ENCODE data around the gene KRT15. TPM values are rescaled to one million over a fixed set of nuclear protein-coding genes. Genes with fewer than 3 reads are reported as not detected.

Gene KRT15
- total and polyA plus RNA-seq, 9 of the 15 experiments (the other 6 are each of a cell fraction or from before 2014, with no cell fraction given): 0.28 to 4.4 (median 0.56) TPM

GRCh38 chr17:41522301-41523224, 3.9 kb upstream of the KRT15 start (continued):
- TF ChIP-seq PATZ1 (CRISPR knock-in tag; IDR thresholded peaks at IDR 0.05; ENCODE audit: borderline replicate concordance) (no peak), ZNF586 (CRISPR knock-in tag; conservative IDR thresholded peaks at IDR 0.05) (no peak), STAT5B (CRISPR knock-in tag; IDR thresholded peaks at IDR 0.05) (no peak), ELK3 (CRISPR knock-in tag; IDR thresholded peaks at IDR 0.05) (no peak), POLR2B (IDR thresholded peaks at IDR 0.05; ENCODE audit: low read depth, partially characterized antibody) (no peak), SNAPC5 (CRISPR knock-in tag; IDR thresholded peaks at IDR 0.05) (no peak), SRSF7 (optimal IDR thresholded peaks at IDR 0.05; ENCODE audit: low read depth, low read length) (no peak), ZBTB11 (CRISPR knock-in tag; IDR thresholded peaks at IDR 0.05) (no peak), MEIS2 (IDR thresholded peaks at IDR 0.05; ENCODE audit: partially characterized antibody) (no peak)
